Activated naive CD8-positive, alpha-beta T cell treated with anti-CD3 and anti-CD28 coated beads, Interleukin-2, amount 50 U/mL, for 16 hours (primary cell): ENCODE results near the gene BTRC.
"Not testable (repeated sequence)": the region's sequence is repeated elsewhere in the genome, so short reads cannot be mapped to it uniquely, and the experiment has no call there.

Source experiments
- DNase-seq: peaks from one replicate; pipeline ENCODE4 v3.0.0-alpha.2; 2020; ENCODE audit warnings: low read depth, low spot score

The BTRC gene

DNA sequence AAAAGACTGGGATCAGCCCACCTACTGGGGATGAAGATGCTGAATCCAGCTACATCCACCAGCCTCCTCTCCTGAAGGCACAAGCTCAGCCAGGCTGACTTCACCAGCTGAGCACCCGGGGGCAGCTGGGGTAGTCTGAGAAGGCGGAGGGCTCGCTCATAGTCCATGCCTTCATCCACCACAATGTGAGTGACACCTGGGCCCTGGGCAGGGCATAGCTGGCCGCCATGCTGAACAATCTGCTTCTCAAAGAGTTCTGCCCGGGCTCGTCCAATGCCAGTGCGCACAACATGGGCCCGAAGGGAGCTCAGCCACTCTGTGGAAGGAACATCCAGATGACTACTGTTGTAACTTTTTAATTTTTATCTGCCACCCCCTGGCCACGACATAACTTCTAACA is 231.9 kb downstream of the BTRC start:
- DNase-seq, result no peak

DNA sequence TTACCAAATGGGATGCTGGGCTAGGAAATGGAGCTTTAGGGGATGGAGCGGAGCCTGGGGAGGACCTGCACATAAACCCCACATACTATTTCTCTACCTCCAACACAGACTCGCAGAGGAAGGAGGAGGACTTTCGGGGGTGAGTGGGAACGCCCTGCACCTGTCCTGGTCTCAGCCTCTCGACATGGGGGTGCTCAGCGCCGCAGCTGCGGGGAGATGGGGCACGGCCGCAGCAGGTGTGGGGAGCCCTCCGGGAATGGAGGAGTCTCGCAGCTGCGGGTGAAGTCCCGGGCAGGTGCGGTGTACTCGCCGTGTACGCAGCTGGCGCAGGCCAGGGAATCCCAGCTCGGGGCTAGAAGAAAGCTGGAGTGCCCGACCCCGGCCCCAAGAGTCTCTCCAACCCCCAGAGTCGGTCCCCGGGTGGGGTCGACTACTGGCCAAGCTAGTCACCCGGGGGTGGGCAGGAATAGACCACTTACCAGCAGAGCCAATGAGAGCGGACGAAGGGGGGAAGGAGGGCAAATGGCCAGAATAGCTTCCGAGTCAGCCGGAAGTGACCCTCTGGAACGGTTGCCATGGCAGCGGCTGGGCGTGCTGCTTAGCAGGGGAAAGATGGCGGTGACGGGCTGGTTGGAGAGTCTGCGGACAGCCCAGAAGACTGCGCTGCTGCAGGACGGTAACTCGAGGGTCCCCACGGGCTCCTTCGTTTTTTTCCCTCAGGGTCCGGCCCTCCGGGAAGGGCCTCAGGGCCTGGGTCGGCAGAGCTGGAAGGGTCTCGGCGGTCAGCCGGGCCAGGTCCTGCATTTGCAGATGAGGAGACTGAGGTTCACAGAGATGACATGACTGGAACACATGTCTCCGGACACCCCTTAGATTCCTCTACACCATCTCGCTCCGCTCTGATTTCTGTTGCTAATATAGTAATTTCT is 234.0 kb downstream of the BTRC start, which contains the start of the genes DPCD and POLL:
Gene DPCD (plus strand): TSS at position 597 of the 929 bp plus-strand sequence. CDS start 16 bp downstream, at position 613.
Gene POLL (minus strand): TSS at position 533 of the 929 bp plus-strand sequence. CDS start 897 bp downstream, outside the sequence.
- DNase-seq, result peak; percentile 86

DNA sequence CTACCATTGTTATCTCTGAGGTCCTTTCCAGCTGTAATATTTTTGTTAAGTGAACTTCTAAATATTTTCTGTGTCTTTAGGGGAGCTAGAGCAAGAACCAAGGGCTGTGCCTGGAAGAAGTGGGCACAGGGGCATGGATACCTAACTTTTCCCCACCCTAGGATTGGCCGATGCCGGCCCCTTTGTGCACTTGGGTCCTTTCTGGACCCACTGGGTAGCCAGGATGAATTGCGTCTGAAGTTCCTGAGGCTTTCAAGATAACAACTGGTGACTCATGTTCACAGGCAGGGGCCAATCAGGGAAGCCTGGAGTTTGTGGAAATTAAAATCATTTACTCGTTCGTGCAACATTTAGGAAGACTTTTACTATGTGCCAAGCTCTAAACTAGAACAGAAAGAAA is 234.9 kb downstream of the BTRC start:
- no peak for DNase-seq

DNA sequence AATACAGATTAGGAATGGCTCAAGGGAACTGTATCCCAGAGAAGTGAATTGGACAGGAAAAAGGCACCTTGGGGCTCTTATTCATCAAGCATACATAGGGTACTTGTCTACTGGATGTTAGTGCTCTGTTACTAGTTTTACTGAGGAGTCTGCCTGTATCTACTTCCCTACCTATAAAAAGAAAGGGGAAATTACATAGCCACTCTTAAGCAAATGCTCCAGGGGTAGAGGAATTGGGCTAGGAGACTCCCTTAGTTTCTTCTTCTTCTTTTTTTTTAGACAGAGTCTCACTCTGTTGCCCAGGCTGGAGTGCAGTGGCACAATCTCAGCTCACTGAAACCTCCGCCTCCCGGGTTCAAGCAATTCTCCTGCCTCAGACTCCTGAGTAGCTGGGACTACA is 239.4 kb downstream of the BTRC start:
- DNase-seq, result not testable (repeated sequence)

DNA sequence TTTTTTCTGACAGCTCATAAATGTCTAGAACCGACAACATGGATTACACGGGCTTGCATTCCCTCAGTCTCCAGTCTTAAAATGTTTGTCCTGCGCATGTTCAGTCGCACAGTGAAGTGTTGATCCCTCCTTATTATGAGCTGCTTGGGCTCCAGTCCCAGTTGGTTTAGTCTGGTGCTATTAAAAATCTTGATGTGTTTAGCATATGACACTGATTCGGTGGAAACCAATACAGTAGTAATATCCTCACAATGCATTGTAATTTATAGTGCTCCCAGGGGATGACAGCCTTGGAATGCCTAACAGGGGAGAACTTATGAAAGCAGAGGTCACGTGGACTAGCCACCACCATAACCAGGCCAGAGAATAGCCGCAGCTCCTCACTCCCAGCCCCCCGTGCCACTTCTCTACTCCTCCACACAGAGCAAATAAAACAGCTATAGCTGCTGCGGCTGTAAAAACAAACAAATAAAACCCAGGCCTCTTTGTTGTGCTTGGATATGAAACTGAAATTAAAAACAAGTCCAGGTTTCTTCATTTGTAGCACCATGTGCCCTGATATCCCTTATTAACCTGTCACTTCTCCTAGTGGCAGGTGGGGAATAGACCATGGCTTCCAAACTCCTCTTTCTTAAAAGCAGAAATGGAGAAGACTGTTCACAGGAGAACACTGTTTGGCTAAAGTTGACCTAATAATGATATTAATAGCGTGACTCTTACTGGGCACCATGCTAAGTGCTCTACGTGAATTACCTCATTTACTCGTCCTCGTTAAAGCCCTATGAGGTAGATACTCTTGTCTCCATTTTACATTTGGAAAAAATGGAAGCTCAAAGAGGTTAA is 241.8 kb downstream of the BTRC start:
- DNase-seq, result no peak

DNA sequence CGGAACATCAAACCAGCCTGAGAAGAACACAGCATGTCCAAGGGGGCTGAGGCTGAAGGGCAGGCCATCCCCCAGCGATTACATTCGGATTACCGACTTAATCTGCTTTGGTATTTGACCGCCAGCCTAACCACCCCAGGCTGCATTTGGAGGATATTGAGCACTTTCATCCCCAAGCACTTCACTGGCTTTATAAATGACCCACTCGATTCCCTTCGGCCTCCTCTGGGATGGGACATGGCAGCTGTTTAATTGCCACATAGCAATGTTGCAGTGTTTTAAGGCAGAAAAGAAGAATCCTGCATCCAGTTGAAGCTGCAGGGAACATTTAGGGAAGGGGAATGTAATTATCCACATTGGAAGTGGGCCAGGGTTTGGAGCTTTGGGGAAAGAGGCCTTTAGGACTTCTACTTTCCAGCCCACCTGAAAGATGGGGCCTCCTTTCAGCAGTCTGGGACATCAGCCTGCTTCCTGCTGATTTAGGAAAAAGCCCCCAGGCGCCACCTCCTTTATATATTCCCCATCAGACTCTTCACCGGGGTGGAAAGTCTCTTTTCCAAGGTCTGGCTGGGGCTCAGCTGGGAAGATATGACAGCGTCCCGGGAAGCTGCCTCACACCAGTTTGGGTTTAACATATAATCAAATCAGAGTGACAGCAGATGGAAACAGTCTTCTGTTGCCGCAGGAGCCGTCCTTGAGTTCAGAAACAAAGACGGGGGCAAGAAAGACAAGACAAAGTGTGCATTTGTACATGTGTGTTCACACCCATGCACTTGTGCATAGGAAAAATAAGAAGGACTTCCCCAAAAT is 243.3 kb downstream of the BTRC start:
- no peak for DNase-seq

DNA sequence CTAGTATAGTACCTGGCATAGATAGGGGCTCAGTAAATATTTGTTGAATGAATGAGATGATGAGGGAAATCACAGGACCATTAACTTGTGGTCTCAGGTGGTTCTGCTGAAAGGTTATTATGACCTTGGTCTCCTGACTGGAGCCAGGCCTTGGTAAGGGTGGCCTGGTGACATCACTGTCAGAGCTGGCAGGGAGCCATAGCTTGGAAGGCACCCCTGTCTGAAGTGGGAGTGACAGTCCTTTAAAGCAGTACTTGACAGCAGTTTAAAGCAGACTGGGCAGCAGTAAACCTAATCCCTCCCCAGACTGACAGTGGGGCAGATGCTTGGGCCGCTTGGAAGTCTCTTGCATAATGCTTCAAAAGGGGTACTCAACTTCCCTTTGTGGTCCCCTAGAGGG is 247.6 kb downstream of the BTRC start:
- no peak for DNase-seq

DNA sequence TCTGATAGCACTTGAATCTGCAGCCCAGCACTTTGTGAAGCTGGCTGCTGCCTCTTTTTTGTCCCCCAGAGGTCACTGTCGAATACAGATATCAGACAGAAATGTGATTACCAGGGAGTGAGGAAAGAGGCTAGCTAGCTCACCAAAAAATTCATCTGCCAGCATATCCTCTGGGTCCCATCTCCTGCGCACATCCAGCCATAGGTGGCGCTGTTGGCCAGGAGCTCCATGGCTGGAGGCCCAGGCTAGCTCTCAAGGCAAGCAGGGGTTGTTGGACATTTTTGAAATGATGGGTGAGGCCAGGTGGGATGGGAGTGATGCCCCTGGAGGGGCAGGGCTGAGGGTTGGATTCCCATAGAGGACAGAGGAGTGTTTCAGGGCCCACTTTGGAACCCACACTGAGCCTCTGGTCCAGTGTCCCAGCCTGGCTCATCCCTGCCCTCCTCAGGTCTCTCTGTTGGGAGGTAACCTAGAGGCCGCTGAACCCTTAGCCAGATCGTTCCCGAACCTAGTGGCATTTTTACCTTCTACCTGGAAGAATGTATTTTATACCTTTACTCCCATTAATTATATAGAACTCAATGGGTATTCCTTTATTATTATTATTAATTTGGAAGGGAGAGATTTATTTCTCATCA is 248.9 kb downstream of the BTRC start:
- peak; percentile 42 for DNase-seq
